Cardiac atrium fibroblast (primary cell): Measurements from ENCODE around the gene ARRB1. TPM values are rescaled to one million over a fixed set of nuclear protein-coding genes. Genes with fewer than 3 reads are reported as not detected.

Source experiments
- total RNA-seq: library from RNA; depleted of rRNA; stranded (reverse); fragments of >200 nt; gene quantifications from 2 replicates; pipeline ENCODE4 v1.2.3, GENCODE V29; 2015

Gene ARRB1
- total RNA-seq, result 31.6 and 34.7 TPM in 2 replicates

DNA sequence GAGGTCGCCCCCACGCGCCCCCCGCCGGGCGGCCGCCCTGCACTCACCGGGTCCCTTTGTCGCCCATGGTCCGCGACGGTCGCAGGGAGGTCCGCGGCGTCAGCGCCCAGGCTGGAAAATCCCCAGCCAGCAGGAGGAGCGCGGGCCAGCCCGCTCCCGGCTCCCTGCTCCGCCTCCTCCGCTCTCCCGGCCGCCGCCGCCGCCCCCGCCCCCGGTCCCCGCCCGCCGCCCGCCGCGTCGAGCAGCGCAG lies at the start of gene ARRB1:
Gene ARRB1 (minus strand): TSS at position 121 of the 250 bp plus-strand sequence. CDS start 54 bp downstream, at position 67.

GRCh38 chr11:75399344-75400145 lies 48.1 kb upstream of the ARRB1 start, which contains the start of gene RPS3:
Gene RPS3, plus strand, starts transcription at chr11:75399518. Its CDS starts 30 bp downstream, at chr11:75399548.

DNA sequence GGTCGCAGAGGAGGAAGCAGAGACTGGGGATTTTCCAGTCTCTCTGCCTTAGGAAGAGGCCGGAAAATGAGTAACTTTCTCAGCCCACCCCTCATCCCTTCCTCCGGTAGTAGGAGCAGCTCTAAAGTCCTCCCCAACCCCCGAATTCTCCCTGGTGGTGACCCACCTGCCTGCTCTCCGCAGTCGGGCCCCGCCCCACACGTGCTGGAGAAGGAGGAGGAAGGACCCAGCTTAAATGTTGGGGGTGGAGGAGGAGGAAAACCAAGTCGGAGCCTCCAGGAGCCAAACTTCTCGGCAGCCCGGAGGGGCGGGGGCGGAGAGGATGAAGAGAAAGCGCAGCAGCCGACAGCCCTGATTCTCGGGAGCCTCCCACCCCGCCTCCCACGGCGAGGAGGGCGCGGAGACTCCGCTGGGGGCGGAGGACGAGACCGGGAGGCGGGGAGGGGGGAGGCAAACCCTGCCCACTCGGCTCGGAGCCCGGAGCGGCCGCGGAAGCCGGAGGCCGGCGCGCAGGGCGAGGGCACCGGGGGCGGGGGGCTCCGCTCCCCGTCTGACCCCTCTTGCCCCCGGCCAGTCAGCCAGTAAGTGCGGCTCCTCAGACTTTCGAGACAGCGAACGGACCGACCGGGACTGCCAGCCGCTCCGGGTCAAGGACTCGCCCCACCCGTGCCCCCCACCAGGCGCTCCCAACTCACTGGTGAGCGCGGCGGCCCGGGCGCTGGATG lies 111.0 kb downstream of the ARRB1 start, which contains the start of gene TPBGL:
Gene TPBGL (plus strand): TSS at position 464 of the 725 bp plus-strand sequence. CDS start 276 bp downstream, outside the sequence.

Other genes starting within 250 kb of the ARRB1 start
- gene SLCO2B1, start 200.6 kb downstream of the ARRB1 start, total RNA-seq, result 0.32 and 9.7 TPM in 2 replicates
- 0.16 and 0.18 TPM in 2 replicates for gene TPBGL, start 110.9 kb downstream of the ARRB1 start, total RNA-seq
- 1,773 and 2,581 TPM in 2 replicates for gene RPS3, start 47.9 kb upstream of the ARRB1 start, total RNA-seq
- gene KLHL35, start 81.5 kb upstream of the ARRB1 start, total RNA-seq, result 2.8 and 15.3 TPM in 2 replicates
- gene GDPD5, start 174.3 kb upstream of the ARRB1 start, total RNA-seq, result 5.7 and 5.8 TPM in 2 replicates
- 1,833 and 1,983 TPM in 2 replicates for gene SERPINH1, start 210.6 kb upstream of the ARRB1 start, total RNA-seq